ENCODE data around the gene IL6ST.
"Not testable (repeated sequence)": the region's sequence is repeated elsewhere in the genome, so short reads cannot be mapped to it uniquely, and the experiment has no call there.

The IL6ST gene

DNA sequence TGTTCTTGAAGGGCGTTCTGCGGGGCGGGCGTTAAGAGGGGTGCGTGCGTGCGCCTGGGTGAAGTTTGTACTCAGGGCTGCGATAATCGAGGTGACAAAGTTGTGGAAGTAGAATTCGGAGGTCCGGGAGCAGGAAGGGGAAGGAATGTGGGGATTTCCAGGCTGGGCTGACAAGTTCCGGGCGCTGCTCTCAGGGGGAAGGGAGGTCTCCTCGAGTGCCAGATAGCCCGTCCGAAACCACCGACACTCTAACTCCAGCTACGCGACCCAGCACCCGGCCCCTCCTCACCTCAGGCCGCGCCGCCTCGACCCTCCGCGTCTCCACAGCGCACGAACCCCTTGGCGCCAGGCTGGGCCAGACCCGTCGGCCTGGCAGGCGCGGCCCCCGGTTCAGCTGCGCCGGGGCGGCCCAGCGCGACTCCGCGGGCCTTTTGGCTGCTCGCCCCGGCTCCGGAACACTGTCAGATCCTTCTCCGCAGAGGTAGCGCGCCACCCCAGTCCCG is at the start of gene IL6ST:
Gene IL6ST, minus strand, starts transcription at position 469 of the 503 bp plus-strand sequence. CDS start 18,685 bp downstream, outside the sequence.
- peak; percentile 24 for DNase-seq (ENCODE audit: low spot score)

DNA sequence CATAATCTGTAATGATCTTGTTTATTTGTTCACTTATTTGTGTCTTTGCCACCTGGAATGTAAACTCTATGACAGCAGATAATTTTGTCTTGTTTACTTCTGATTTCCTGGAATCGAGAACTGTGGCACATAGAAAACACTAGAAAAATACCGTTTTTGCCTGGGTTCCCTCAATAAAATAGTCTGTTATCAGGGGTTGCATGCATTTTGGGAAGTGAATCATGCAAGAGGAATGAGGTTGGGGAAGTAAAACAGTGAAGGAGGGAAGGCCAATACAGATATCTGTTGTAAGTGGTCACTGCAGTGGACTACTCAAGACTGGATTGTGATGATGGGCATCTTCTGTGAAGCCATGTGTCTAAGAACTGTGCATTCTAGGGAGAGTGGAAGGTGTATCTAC is 45.2 kb upstream of the IL6ST start:
- no peak for DNase-seq (ENCODE audit: low spot score)

DNA sequence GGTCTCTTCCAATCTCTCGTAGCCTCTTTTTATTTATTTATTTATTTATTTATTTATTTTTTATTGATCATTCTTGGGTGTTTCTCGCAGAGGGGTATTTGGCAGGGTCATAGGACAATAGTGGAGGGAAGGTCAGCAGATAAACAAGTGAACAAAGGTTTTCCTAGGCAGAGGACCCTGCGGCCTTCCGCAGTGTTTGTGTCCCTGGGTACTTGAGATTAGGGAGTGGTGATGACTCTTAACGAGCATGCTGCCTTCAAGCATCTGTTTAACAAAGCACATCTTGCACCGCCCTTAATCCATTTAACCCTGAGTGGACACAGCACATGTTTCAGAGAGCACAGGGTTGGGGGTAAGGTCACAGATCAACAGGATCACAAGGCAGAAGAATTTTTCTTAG is 43.4 kb upstream of the IL6ST start:
- not testable (repeated sequence) for DNase-seq (ENCODE audit: low spot score)

DNA sequence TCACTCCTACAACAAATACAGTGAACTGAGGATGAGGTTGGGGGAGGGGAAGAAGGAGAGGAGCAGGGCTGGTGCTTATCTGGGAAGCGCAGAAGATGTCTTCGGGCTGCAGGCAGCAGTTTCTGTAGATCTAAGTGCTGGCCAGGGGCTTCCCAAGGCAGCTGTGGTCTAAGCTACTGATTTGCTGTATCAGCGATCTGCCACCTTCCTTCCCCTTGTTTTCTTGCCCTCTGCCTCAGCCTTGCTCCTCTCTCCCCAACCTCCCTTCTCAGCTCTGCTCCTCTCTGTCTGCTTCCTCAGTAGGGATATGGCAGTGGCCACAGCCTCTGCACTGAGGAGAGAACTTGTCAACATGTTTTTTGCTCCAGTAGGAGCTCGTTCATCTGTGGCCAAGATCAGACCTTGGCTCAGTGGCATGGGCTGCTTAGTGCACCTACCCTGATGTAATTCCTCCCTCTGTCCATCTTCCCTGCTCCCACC is 42.8 kb upstream of the IL6ST start:
- DNase-seq (ENCODE audit: low spot score) = no peak

DNA sequence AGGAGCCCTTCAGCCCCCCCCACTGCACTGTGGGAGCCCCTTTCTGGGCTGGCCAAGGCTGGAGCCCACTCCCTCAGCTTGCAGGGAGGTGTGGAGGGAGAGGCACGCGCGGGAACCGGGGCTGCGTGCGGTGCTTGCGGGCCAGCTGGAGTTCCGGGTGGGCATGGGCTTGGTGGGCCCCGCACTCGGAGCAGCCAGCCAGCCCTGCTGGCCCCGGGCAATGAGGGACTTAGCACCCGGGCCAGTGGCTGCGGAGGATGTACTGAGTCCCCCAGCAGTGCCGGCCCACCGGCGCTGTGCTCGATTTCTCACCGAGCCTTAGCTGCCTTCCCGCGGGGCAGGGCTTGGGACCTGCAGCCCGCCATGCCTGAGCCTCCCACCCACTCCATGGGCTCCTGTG is 40.6 kb upstream of the IL6ST start:
- DNase-seq (ENCODE audit: low spot score) = not testable (repeated sequence)

DNA sequence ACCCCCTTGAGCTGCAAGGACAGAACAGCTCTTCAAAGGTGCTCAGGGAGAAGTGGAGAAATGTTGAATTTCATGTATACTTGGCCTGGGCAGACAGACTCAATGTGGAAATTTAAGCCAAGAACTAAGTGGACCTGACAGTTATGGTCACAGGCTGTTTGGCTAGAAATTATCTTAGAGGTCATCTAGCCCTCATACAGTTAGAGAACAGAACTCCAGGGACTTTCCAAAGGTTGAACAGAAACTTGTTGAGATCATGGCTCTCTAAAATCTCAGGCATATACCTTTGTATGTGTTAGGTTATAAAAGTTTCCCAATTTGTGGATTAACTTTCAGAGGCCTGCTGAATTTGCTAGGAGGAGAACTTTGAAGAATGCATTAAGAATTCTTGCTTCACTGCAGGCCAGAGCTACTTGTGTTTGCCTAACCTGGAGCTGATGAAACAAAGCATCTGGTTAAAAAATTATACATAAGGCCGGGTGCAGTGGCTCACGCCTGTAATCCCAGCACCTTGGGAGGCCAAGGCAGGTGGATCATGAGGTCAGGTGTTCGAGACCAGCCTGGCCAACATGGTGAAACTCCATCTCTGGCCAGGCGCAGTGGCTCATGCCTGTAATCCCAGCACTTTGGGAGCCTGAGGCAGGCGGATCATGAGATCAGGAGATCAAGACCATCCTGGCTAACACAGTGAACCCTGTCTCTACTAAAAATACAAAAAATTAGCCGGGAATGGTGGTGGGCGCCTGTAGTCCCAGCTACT is 35.3 kb upstream of the IL6ST start:
- not testable (repeated sequence) for DNase-seq (ENCODE audit: low spot score)

DNA sequence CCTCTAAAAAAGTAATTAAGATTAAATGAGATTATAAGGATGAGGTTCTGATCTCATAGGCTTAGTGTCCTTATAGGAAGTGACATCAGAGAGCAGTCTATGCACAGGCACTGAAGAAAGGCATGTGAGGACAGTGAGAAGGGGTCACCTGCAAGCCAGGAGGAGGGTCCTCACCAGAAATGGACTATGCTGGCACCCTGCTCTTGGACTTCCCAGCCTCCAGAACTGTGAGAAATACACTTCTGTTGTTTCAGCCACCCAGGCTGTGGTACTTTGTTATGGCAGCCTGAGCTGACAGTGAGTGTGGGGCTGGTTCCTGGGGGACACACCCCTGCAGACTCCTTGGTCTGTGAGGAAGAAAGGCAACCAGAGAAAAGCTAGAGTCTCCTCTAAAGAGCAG is 34.7 kb upstream of the IL6ST start:
- no peak for DNase-seq (ENCODE audit: low spot score)

DNA sequence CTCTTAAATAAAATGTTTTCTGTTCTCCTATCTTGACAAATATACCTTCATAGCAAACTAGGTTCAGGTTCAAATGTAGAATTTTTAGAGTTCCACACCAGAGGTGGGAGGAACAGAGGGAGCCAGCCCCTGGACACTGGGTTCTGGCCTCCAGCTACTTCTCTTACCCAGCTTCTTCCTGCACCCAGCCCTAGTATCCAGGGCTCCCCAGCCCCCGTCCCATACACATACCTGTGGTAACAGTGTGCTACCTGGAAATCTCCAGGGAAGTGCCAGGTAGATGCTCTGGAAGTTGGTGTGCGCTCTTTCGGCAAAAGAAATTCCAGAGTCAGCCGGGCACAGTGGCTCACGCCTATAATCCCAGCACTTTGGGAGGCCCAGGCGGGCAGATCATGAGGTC is 33.9 kb upstream of the IL6ST start:
- no peak for DNase-seq (ENCODE audit: low spot score)

DNA sequence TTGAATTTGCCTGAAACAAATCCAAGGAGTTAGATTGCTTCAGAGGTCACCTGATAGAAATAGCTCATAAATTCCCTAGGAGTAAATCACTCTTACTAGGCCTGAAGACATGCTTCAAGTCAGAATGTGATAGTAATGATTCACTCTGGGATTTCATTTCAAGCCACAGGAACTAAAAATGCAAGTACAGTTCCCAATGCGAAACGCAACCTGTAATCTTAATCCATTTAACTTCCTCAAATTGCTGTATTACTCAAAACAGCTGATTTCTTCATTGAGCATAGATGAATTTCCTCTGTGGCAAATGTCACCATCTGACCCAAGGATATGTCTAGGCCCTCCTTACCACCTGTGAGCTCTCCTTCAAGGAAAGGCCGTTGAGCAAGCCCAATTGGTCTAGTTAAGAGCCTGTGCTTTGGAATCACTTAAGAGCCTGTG is 32.1 kb upstream of the IL6ST start:
- DNase-seq (ENCODE audit: low spot score) = no peak

DNA sequence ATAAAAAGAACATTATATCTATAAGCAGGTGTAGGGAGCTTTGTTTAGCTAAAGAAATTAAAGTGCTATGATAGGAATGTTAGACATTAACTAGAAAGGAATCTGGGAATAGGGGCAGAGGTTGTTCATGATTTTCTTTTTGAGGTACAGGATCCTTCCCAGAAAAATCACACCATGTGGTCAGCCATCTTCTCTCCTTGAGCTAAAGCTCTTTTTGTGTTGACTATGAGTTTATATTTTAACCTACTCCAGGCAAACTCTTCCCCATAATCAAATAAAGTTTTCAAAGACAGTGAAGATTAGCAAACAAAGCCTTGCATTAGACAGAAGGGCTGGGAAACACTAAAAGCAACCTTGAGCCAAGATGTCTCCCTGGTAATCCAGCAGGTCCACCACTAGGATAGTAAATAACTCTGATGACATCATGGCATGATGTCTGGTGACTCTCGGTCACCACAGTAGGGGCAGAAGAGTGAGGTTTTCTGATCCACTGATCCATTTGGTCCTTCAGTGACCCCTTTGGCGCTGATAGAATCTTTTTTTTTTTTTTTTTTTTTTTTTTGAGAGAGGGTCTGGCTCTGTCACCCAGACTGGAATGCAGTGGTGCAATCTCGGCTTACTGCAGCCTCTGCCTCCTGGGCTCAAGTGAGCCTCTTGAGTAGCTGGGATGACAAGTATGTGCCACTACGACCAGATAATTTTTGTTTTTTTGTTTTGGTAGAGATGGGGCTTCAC is 30.6 kb upstream of the IL6ST start:
- DNase-seq (ENCODE audit: low spot score) = no peak

DNA sequence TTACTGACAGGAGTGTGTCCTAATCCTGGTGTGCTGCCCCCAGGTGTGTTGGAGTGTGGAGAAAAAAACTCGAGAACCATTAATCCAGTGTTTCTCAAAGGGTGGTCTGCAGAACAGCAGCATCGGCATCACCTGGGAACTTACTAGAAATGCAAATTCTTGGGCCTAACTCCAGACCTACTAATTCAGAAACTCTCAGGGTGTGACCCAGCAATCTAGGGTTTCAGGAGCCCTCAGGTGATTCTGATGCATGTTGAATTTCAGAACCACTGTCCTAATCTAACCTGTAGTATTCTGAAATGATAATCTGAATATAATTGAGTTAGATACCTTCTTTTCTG is 30.0 kb upstream of the IL6ST start:
- no peak for DNase-seq (ENCODE audit: low spot score)

DNA sequence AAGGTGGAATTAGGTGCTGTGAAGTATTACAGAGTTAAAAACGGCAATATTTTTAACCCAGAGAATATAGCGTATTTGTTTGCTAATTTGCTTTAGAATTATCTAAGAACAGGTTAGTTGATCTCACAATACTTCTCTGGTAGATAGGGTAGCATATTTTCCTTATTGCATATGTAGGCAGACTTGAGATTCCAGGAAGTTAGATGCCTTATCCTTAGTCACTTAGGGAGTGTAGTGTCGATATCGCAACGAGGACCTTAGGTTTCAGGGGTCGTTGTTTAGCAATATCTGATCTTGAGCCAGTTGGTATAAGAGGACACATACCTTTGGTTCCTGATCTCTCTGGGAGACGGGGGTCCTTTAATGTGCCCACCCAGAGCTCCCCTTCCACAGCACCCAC is 28.5 kb upstream of the IL6ST start:
- DNase-seq (ENCODE audit: low spot score) = no peak

DNA sequence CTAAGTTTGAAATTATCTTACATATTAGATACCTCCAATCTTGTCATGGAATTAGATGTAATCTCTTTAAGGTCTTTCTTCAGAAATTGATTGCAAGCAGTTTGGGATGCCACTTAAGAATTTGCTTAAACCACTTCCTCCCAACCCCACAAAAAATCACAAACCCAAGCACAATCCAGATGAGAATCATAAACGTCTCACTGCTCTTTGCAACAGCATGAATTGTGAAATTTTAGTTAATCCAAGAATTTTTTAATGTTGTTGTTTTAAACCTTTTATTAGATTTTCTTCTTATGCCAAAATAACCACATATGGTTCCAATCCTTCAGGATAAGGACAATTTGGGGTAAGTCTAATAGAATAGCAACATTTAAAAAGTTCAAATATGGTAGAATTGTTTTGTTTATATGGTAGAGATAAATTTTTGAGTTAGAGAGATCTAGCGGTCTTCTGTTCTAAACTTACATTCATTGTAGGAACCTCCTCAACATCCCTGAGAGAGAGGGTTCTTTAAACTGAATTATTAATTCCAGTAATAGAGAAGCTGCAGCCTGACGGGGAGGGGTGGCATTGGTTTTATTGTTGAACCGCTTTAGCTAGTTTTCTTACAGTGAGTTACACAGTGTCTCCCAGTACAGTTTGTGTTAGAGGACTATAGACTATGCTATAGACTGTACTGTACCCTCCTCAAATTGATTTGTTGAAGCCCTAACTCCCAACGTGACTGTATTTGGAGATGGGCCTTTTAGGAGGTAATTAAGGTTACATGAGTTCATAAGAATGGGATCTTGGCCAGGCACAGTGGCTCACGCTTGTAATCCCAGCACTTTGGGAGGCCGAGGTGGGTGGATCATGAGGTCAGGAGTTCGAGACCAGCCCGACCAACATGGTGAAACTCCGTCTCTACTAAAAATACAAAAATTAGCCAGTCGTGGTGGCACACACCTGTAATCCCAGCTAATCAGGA is 24.8 kb upstream of the IL6ST start:
- no peak for DNase-seq (ENCODE audit: low spot score)

DNA sequence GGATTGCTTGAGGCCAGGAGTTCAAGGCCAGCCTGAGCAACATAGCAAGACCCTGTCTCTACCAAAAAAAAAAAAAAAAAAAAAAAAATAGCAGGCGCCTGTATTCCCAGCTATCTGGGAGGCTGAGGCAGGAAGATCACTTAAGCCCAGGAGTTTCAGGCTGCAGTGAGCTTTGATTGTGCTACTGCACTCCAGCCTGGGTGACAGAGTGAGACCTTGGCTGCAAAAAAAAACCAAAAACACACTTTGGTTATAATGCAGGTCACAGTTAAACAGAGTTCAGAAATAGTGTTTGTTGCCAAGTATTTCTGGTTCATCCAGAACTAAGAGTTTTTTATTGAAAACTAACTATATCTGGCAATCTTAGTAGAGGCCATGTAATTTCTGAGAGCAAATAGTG is 24.1 kb upstream of the IL6ST start:
- DNase-seq (ENCODE audit: low spot score) = no peak

DNA sequence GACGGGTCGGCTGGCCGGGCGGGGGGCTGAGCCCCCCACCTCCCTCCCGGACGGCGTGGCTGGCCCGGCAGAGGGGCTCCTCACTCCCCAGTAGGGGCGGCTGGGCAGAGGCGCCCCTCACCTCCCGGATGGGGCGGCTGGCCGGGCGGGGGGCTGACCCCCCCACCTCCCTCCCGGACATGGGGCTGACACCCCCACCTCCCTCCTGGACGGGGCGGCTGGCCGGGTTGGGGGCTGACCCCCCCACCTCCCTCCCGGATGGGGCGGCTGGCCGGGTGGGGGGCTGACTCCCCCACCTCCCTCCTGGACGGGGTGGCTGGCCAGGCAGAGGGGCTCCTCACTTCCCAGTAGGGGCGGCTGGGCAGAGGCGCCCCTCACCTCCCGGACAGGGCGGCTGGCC is 19.9 kb upstream of the IL6ST start:
- DNase-seq (ENCODE audit: low spot score) = not testable (repeated sequence)

DNA sequence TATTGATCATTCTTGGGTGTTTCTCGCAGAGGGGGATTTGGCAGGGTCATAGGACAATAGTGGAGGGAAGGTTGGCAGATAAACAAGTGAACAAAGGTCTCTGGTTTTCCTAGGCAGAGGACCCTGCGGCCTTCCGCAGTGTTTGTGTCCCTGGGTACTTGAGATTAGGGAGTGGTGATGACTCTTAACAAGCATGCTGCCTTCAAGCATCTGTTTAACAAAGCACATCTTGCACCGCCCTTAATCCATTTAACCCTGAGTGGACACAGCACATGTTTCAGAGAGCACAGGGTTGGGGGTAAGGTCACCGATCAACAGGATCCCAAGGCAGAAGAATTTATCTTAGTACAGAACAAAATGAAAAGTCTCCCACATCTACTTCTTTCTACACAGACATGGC is 19.2 kb upstream of the IL6ST start:
- not testable (repeated sequence) for DNase-seq (ENCODE audit: low spot score)

DNA sequence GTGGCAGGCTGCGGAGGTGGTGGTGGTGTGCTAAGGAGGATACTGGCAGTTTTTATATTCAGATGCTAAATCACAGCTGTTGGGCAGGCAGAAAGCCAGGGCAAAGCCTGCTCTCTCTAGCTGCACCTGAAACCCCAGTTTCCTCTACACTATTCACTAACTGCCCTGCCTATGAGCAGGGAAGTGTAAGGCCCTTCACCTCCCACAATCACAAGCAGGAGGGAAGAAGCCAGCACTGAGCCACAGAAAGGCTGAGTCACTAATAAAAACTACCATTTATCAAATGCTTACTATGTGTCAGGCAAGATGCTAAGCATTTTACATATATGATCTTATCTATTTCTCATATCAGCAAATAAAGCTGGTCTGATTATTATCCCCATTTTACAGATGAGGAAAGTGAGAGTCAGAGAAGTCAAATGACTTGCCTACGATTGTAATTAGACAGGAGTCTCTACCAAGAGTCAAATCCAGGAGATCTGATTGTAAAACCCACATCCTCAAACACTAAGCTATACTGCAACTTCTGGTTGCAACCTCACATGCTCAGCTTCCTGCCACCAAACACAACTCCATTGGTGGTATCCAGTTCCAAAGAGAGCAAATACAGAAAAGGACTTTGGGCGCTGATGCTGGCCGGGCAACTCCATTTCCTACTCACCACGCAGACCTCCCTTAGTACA is 17.7 kb upstream of the IL6ST start:
- no peak for DNase-seq (ENCODE audit: low spot score)

DNA sequence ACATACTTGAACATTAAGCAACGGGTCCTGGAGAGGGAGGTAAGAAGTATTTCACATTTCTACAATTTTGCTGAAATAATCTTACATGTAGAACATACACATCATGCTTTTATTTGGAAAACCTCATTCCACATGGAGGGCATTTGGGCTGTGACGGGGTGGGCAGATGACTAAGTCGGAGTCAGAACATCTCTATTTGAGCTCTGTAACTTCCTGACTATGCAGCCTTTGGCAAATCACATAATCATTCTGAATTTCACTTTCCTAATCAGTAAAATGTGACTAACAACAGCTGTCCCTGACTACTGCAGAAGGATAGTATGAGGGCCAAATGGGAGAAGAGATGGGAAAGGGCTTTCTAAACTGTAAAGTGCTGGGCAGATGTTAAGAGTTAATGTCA is 17.1 kb upstream of the IL6ST start:
- no peak for DNase-seq (ENCODE audit: low spot score)

DNA sequence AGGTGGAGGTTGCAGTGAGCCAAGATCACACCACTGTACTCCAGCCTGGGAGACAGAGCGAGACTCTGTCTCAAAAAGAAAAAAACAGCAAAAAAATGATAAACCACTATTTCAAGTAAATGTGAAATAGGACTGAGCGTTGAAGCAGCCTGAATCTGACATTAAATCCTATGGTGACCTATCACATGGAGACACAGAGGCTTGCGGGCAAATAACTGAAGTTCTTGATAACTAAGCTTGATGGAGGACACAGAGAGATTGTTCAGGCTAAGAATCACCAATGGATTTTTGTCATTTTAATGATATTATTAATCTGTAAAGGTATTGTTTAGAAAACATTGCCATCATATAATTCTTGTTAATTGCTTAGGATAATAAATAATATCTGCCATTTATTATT is 15.7 kb upstream of the IL6ST start:
- DNase-seq (ENCODE audit: low spot score) = no peak

DNA sequence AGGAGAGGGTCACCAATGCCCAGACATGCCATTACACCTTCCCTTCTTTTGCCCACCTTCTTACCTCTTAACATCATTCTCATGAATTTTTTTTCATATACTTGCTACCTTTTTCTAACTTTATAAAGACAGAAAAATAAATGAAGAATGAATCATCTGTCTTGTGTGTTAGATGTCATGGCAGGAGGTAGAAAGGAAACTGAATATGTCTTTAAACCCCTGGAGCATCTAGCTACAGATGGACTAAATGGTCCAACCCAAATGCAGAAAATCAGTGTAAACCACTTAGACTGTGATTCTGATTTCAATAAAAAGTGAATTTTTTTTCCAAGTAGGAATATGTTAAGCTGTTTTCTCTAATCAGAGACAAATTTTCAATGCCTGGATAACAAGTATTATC is 11.8 kb upstream of the IL6ST start:
- no peak for DNase-seq (ENCODE audit: low spot score)

DNA sequence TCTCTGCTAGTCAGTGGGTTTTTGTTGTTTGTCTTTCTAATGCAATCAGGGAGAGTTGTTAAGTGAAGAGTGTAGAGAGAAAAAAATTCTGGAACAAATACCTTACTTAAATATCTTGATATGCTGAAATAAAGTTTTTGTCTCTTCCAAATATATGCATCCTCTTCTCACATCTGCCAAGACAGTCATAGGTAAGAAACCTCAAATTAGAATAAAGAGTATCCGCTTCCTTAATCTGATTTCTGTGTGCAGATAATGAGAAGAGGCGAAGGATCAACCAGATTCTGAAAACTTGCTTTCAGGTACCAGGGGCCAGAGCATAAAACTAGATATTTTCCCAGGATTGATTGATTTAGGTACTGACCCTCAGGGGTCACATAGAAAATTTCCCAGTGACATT is 11.3 kb upstream of the IL6ST start:
- DNase-seq (ENCODE audit: low spot score) = peak; percentile 15

DNA sequence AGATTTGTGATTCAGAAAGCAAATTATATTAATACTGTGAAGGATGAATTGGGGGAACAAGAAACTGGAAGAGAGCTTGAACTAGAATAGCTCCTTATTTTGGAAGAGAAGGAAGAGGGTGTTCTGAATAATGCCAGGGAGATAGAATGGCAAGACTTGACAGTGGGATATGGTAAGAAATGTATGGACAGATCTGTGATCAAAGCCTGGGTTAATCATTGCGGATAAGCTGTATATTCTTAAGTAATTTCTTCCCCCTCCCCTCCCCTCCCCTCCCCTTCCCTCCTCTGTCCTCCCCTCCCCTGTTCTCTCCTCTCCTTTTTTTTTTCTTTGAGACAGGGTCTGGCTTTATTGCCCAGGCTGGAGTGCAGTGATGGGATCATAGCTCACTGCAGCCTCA is 10.1 kb upstream of the IL6ST start:
- no peak for DNase-seq (ENCODE audit: low spot score)

All from germinal center (tissue), 1 donor.